Esophagus muscularis mucosa (tissue), 4 donors: ENCODE results near the gene NTN1.

Source experiments
- CTCF ChIP-seq, 3 experiments: fragments of 200-600 bp in 2 of 3; fragments of 450-650 bp in 1 of 3; sonication (generic) in 2 of 3; IDR thresholded peaks; one replicate each; pipeline ENCODE4 v1.5.1; 2017 to 2019; ENCODE audit warnings: antibody characterized with exemption in 3 of 3, mild to moderate bottlenecking in 2 of 3, moderate library complexity in 1 of 3
- EP300 ChIP-seq: sonication (generic); formaldehyde crosslinking; IDR thresholded peaks from one replicate; pipeline ENCODE4 v1.6.1; 2017; ENCODE audit warnings: antibody characterized with exemption
- POLR2A ChIP-seq: fragments of 450-650 bp; IDR thresholded peaks from one replicate; pipeline ENCODE4 v1.6.1; 2017; ENCODE audit warnings: antibody characterized with exemption, moderate library complexity, mild to moderate bottlenecking, low read depth
- POLR2AphosphoS5 ChIP-seq, 2 donors: sonication (generic); formaldehyde crosslinking; IDR thresholded peaks; one replicate each; pipeline ENCODE4 v1.6.1; 2017; ENCODE audit warnings: antibody characterized with exemption in 2 of 2

- no peak for TF ChIP-seq CTCF (IDR thresholded peaks at IDR 0.05)
- TF ChIP-seq POLR2A, result no peak
- no peak for TF ChIP-seq POLR2AphosphoS5 (IDR thresholded peaks at IDR 0.05)
- no peak for TF ChIP-seq EP300
Observed at GRCh38 chr17:9219631-9220397, 198.5 kb downstream of the NTN1 start.
